Neural progenitor cell (in vitro differentiated cells): Measurements from ENCODE around the gene PRCC.

Source experiments
- CTCF ChIP-seq: fragments of 200-600 bp; sonication (generic); IDR thresholded peaks from 2 replicates; pipeline ENCODE4 v1.5.1; 2017; ENCODE audit warnings: antibody characterized with exemption, mild to moderate bottlenecking
- EZH2 ChIP-seq: fragments of 200-600 bp; sonication (generic); IDR thresholded peaks from 2 replicates; pipeline ENCODE4 v1.6.1; 2017; ENCODE audit warnings: antibody characterized with exemption, mild to moderate bottlenecking, moderate library complexity
- EZH2phosphoT487 ChIP-seq: fragments of 200-600 bp; sonication (generic); IDR thresholded peaks from 2 replicates; pipeline ENCODE4 v1.6.1; 2017; ENCODE audit warnings: antibody characterized with exemption

DNA sequence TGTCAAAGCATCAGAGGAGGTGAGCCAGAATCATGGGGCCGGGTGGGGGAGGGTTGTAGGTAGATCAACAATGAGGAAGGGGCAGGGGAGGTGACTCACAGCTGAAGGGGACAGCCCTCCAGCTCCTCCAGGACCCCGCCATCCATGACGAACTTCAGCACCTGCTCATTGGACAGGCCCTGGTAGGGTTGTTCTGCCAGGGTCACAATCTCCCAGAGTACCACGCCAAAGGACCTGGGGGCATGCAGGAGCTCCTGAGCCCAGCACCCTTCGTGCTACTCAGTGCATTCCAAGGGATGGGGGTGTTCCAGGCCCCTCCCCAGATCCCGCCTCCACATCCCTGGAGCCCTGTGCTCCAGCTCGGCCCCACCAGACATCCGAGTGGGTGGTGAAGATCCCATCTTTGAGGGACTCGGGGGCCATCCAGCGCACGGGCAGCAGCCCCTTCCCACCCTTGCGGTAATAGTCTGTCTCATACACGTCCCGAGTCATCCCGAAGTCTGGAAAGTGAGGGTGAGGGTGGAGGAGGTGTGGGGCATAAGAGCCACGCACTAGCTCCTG lies 74.0 kb downstream of the PRCC start:
- TF ChIP-seq CTCF (no peak), EZH2 (no peak), EZH2phosphoT487 (no peak)
